NCI-H226 (cell line): ENCODE measurements around the gene CXCL12.

Experiments used
- DNase-seq: peaks from one replicate; pipeline ENCODE4 v3.0.0-alpha.2; 2015

CXCL12 gene

DNA sequence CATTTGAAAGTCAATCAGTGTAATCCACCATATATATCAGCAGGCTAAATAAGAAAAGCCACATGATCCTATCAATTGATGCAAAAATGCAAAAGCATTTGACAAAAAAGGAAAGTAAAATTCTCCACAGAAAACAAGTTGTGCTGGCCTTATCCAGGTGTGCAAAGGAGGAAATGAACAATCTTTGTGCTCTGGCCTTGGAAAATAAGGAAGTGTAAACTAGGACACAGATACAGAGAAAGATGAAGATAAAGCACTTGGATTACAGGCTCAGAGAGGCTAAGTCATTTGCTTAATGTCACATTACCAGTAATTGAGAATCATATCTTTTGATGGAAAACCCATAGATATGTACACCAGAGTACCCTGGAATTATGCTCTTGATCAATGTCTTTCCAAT is 54.5 kb downstream of the CXCL12 start:
- DNase-seq = no peak

DNA sequence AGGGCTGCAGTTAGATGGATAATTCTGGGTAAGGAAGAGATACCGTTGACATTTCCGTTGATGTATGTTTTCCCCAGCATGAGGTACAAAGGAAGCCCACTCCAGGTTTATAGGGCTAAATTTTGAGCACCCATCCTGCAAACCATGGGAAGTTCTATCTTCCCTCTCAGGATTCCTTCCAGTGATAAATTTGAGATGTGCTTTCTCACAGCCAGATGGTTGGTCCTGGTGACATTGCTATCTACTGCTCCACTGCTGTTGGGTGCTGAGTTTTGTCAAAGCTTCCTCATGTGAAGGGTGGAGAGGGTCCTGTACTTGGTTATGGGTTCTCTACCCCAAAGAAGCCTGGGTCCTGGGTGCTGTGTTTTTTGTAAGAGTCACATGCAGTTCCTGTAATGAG is 57.4 kb downstream of the CXCL12 start:
- no peak for DNase-seq
